ENCODE results near the gene CBX6.

The CBX6 gene

DNA sequence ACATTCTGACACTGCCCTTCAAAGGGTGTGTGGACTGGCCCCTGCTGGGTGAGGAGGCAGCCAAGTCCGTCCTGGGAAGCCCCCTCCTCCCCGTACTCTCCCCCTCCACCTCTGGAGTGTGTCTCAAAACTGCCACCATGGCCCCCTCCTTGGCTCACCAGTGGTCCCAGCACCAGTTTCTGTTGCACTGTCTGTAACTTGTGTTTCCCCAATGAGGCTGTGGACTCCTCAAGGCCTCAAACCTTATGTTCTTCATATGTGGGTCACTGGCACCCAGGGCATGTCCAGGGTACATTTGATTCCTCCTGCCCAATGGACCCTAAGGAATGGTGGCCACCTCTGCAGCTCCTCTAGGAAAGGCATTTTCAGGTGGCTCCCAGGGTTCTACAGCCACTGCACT, 21.6 kb downstream of the CBX6 start:
- no peak for ATAC-seq
- TF ChIP-seq CSDC2 (CRISPR knock-in tag; IDR thresholded peaks at IDR 0.05), result no peak
- no peak for TF ChIP-seq TOX (CRISPR knock-in tag; IDR thresholded peaks at IDR 0.05; ENCODE audit: borderline replicate concordance)
- TF ChIP-seq PPARA (CRISPR knock-in tag; IDR thresholded peaks at IDR 0.05; ENCODE audit: borderline replicate concordance), result no peak

DNA sequence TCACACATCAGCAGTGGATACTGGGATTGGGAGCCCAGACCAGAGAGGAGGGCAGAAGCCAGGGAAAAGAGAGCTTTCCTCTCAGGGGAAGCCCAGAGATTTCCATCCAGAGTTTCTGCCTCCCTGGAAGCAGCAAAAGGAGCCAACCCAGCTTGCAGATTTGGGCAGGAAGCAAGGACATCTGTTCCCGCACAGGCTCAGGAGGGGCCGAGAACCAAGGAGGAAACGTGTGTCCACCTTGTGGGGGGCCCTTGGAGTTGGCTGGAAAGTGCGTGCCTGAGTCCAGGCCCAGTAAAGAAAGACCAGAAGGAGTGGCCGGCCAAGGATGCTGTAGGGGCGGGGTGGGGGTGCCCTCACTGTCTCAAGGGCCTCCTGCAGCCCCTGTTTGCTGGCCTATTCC, 22.2 kb downstream of the CBX6 start:
- no peak for TF ChIP-seq ZNF8 (CRISPR knock-in tag; IDR thresholded peaks at IDR 0.05)
- TF ChIP-seq, protein P1, sequence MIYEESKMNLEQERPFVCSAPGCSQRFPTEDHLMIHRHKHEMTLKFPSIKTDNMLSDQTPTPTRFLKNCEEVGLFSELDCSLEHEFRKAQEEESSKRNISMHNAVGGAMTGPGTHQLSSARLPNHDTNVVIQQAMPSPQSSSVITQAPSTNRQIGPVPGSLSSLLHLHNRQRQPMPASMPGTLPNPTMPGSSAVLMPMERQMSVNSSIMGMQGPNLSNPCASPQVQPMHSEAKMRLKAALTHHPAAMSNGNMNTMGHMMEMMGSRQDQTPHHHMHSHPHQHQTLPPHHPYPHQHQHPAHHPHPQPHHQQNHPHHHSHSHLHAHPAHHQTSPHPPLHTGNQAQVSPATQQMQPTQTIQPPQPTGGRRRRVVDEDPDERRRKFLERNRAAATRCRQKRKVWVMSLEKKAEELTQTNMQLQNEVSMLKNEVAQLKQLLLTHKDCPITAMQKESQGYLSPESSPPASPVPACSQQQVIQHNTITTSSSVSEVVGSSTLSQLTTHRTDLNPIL (CRISPR knock-in tag; IDR thresholded peaks at IDR 0.05; ENCODE audit: low read depth), result no peak
- TF ChIP-seq, protein P2, sequence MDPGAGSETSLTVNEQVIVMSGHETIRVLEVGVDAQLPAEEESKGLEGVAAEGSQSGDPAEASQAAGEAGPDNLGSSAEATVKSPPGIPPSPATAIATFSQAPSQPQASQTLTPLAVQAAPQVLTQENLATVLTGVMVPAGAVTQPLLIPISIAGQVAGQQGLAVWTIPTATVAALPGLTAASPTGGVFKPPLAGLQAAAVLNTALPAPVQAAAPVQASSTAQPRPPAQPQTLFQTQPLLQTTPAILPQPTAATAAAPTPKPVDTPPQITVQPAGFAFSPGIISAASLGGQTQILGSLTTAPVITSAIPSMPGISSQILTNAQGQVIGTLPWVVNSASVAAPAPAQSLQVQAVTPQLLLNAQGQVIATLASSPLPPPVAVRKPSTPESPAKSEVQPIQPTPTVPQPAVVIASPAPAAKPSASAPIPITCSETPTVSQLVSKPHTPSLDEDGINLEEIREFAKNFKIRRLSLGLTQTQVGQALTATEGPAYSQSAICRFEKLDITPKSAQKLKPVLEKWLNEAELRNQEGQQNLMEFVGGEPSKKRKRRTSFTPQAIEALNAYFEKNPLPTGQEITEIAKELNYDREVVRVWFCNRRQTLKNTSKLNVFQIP (CRISPR knock-in tag; IDR thresholded peaks at IDR 0.05; ENCODE audit: borderline replicate concordance, low read depth), result no peak
- TF ChIP-seq GLIS3 (CRISPR knock-in tag; IDR thresholded peaks at IDR 0.05), result no peak
- TF ChIP-seq, protein P3, sequence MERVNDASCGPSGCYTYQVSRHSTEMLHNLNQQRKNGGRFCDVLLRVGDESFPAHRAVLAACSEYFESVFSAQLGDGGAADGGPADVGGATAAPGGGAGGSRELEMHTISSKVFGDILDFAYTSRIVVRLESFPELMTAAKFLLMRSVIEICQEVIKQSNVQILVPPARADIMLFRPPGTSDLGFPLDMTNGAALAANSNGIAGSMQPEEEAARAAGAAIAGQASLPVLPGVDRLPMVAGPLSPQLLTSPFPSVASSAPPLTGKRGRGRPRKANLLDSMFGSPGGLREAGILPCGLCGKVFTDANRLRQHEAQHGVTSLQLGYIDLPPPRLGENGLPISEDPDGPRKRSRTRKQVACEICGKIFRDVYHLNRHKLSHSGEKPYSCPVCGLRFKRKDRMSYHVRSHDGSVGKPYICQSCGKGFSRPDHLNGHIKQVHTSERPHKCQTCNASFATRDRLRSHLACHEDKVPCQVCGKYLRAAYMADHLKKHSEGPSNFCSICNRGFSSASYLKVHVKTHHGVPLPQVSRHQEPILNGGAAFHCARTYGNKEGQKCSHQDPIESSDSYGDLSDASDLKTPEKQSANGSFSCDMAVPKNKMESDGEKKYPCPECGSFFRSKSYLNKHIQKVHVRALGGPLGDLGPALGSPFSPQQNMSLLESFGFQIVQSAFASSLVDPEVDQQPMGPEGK (CRISPR knock-in tag; IDR thresholded peaks at IDR 0.05; ENCODE audit: borderline replicate concordance), result no peak
- TF ChIP-seq ZFP3 (CRISPR knock-in tag; IDR thresholded peaks at IDR 0.05), result no peak
- no peak for TF ChIP-seq TCF4 (CRISPR knock-in tag; IDR thresholded peaks at IDR 0.05; ENCODE audit: borderline replicate concordance)
- TF ChIP-seq ARNTL (CRISPR knock-in tag; IDR thresholded peaks at IDR 0.05; ENCODE audit: borderline replicate concordance, low read depth), result no peak
- TF ChIP-seq ESRRG (CRISPR knock-in tag; IDR thresholded peaks at IDR 0.05), result no peak
- ATAC-seq, result no peak

DNA sequence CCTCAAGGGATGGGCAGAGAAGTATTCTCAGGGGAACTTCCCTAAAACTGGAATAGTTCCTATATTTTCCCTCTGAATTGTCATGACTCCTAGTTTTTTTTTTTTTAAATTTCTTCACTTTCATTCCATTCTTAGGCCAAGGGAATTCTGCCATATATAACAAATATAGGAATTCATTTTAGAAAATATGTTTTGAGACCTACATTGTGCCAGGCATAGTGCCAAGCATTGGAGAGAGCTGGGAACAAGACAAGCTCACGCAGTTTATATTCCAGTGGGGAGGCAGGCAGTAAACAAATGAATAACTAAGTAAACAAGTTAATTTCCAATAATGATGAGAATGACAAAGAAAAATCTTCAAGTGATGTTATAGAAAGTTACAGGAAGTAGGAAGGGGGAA, 25.6 kb downstream of the CBX6 start:
- TF ChIP-seq ZC3H10 (CRISPR knock-in tag; IDR thresholded peaks at IDR 0.05) (no peak), SNAI2 (CRISPR knock-in tag; IDR thresholded peaks at IDR 0.05) (no peak), ZFP3 (CRISPR knock-in tag; IDR thresholded peaks at IDR 0.05) (no peak), GLIS3 (CRISPR knock-in tag; IDR thresholded peaks at IDR 0.05) (no peak), PPARA (CRISPR knock-in tag; IDR thresholded peaks at IDR 0.05; ENCODE audit: borderline replicate concordance) (no peak), ESRRG (CRISPR knock-in tag; IDR thresholded peaks at IDR 0.05) (no peak), ZNF565 (CRISPR knock-in tag; conservative IDR thresholded peaks at IDR 0.05; ENCODE audit: low read depth) (no peak), TOX (CRISPR knock-in tag; IDR thresholded peaks at IDR 0.05; ENCODE audit: borderline replicate concordance) (no peak), ARNTL (CRISPR knock-in tag; IDR thresholded peaks at IDR 0.05; ENCODE audit: borderline replicate concordance, low read depth) (no peak), CSDC2 (CRISPR knock-in tag; IDR thresholded peaks at IDR 0.05) (no peak), RARB (CRISPR knock-in tag; IDR thresholded peaks at IDR 0.05) (no peak), ZFP30 (CRISPR knock-in tag; IDR thresholded peaks at IDR 0.05) (no peak)
- TF ChIP-seq, protein P3 (CRISPR knock-in tag; IDR thresholded peaks at IDR 0.05; ENCODE audit: borderline replicate concordance), result no peak
- TF ChIP-seq, protein P4, sequence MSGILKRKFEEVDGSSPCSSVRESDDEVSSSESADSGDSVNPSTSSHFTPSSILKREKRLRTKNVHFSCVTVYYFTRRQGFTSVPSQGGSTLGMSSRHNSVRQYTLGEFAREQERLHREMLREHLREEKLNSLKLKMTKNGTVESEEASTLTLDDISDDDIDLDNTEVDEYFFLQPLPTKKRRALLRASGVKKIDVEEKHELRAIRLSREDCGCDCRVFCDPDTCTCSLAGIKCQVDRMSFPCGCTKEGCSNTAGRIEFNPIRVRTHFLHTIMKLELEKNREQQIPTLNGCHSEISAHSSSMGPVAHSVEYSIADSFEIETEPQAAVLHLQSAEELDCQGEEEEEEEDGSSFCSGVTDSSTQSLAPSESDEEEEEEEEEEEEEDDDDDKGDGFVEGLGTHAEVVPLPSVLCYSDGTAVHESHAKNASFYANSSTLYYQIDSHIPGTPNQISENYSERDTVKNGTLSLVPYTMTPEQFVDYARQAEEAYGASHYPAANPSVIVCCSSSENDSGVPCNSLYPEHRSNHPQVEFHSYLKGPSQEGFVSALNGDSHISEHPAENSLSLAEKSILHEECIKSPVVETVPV (CRISPR knock-in tag; IDR thresholded peaks at IDR 0.05), result no peak
- TF ChIP-seq, protein P2 (CRISPR knock-in tag; IDR thresholded peaks at IDR 0.05; ENCODE audit: borderline replicate concordance, low read depth), result no peak
- TF ChIP-seq, protein P5, sequence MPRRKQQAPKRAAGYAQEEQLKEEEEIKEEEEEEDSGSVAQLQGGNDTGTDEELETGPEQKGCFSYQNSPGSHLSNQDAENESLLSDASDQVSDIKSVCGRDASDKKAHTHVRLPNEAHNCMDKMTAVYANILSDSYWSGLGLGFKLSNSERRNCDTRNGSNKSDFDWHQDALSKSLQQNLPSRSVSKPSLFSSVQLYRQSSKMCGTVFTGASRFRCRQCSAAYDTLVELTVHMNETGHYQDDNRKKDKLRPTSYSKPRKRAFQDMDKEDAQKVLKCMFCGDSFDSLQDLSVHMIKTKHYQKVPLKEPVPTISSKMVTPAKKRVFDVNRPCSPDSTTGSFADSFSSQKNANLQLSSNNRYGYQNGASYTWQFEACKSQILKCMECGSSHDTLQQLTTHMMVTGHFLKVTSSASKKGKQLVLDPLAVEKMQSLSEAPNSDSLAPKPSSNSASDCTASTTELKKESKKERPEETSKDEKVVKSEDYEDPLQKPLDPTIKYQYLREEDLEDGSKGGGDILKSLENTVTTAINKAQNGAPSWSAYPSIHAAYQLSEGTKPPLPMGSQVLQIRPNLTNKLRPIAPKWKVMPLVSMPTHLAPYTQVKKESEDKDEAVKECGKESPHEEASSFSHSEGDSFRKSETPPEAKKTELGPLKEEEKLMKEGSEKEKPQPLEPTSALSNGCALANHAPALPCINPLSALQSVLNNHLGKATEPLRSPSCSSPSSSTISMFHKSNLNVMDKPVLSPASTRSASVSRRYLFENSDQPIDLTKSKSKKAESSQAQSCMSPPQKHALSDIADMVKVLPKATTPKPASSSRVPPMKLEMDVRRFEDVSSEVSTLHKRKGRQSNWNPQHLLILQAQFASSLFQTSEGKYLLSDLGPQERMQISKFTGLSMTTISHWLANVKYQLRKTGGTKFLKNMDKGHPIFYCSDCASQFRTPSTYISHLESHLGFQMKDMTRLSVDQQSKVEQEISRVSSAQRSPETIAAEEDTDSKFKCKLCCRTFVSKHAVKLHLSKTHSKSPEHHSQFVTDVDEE (CRISPR knock-in tag; IDR thresholded peaks at IDR 0.05), result no peak
- TF ChIP-seq, protein P1 (CRISPR knock-in tag; IDR thresholded peaks at IDR 0.05; ENCODE audit: low read depth), result no peak
- no peak for ATAC-seq
